ENCODE data around the gene CAST.

Gene CAST

DNA sequence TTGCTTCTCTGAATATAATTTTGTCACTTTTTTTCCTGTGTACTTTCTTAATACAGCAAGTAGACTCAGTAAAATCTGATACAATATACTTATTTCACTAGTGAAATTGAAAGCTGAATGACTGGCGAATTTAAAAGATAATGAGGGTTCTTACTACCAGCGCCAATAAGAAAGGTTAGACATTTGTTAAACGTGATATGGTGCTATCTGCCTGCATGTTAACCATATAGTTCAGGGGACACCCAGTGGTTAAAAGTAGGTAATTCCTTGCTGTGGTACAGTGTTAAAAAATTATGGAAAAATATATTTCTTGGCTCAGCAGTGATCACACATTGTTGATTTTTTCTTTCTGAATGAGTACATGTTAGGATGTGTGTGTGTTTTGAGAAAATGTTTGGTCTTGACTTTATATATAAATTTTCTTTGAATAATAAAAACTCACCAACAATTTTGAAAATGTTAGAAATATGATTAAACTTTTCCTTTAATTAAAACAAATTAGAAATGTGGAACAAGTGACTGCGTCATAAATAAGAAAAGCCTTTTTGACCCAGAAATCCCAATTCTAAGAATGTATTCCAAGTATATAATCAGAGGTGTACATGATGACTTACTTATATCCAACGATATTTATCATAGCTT is 25.8 kb downstream of the CAST start:
- TF ChIP-seq, protein P1, sequence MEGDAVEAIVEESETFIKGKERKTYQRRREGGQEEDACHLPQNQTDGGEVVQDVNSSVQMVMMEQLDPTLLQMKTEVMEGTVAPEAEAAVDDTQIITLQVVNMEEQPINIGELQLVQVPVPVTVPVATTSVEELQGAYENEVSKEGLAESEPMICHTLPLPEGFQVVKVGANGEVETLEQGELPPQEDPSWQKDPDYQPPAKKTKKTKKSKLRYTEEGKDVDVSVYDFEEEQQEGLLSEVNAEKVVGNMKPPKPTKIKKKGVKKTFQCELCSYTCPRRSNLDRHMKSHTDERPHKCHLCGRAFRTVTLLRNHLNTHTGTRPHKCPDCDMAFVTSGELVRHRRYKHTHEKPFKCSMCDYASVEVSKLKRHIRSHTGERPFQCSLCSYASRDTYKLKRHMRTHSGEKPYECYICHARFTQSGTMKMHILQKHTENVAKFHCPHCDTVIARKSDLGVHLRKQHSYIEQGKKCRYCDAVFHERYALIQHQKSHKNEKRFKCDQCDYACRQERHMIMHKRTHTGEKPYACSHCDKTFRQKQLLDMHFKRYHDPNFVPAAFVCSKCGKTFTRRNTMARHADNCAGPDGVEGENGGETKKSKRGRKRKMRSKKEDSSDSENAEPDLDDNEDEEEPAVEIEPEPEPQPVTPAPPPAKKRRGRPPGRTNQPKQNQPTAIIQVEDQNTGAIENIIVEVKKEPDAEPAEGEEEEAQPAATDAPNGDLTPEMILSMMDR (IDR thresholded peaks at IDR 0.05; ENCODE audit: borderline replicate concordance, control extremely low read depth, extremely low read depth, insufficient read depth, missing control alignments), result peak; percentile 26
- peak; percentile 45 for DNase-seq (ENCODE audit: low spot score)
- in situ Hi-C loops (cut with MboI; ENCODE audit: low sequenced_read_pairs, unreplicated experiment), result no loop called here

DNA sequence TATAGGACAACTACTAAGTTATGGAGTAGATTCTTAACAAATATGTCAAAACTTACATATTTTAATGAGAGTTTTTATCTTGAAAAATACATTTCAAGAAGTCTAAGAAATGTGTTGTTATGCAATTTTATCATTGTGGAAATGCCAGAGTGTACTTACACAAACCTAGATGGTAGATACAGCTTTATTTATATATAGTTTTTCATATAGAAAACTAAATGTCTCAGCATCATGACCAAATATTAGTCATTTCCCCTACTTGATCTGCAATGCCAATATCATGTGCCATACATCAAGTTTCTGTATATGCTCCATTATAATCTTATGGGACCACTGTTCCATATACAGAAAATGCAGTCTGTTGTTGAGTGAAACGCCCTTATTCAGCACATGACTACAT is 28.7 kb downstream of the CAST start:
- in situ Hi-C loops (cut with MboI; ENCODE audit: low sequenced_read_pairs, unreplicated experiment), result no loop called here
- DNase-seq (ENCODE audit: low spot score), result no peak
- TF ChIP-seq, protein P1 (IDR thresholded peaks at IDR 0.05; ENCODE audit: borderline replicate concordance, control extremely low read depth, extremely low read depth, insufficient read depth, missing control alignments), result no peak

DNA sequence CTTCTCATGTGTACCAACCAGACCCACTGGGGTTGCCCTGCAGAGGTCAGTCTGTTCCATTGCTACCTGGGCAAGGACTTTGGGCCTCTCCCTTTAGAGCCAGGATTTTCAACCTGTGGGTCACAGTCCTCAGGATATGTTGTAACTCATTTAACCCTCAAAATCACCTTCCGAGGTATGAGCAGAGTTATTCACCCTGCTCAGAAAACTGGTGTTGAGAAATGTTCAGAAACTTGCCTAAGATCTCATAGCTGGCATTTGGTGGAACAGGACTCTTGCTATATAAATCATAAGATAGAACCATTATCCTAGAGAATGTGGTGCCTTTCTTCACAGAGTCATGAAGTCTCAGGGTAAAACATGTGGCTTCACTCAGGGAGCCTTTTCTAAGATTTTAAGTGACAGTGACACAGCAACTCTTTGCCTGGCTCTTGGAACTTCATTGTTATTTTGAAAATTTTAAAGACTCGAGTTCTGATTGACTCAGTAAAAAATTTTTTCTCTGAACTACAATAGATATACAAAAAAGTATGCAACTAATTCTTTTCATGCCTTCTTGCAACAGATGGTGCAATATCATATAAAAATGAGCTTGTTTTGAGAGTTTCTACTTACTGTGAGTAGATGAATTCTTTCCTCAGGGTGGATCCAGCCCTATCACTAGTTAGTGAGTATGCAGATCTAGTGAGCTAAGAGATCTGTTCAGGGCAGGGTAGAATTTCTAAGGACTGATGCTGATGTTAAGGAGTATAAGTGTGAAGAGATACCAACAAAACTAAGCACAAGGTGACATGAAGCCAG is 29.5 kb downstream of the CAST start:
- TF ChIP-seq, protein P1 (IDR thresholded peaks at IDR 0.05; ENCODE audit: borderline replicate concordance, control extremely low read depth, extremely low read depth, insufficient read depth, missing control alignments), result no peak
- in situ Hi-C loops (cut with MboI; ENCODE audit: low sequenced_read_pairs, unreplicated experiment), result no loop called here
- no peak for DNase-seq (ENCODE audit: low spot score)

DNA sequence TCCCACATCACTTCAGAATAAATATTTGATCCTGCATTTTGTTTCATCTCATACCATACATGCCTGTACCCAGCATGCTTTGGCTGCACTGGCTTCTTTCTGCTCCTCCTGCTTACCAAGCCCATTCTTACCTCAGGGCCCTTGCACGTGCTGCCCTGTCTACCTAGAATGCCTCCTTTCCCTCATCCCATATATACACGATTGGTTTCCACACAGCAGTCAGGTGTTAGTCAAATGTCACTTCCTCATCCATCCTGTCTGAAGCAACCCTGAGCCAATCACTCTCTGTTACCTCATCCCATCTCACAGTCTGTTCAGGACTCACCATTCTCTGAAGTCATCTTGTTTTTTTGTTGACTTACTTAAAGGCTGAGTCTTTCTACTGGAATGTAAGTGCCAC is 30.3 kb downstream of the CAST start:
- in situ Hi-C loops (cut with MboI; ENCODE audit: low sequenced_read_pairs, unreplicated experiment), result no loop called here
- no peak for DNase-seq (ENCODE audit: low spot score)
- TF ChIP-seq, protein P1 (IDR thresholded peaks at IDR 0.05; ENCODE audit: borderline replicate concordance, control extremely low read depth, extremely low read depth, insufficient read depth, missing control alignments), result no peak

DNA sequence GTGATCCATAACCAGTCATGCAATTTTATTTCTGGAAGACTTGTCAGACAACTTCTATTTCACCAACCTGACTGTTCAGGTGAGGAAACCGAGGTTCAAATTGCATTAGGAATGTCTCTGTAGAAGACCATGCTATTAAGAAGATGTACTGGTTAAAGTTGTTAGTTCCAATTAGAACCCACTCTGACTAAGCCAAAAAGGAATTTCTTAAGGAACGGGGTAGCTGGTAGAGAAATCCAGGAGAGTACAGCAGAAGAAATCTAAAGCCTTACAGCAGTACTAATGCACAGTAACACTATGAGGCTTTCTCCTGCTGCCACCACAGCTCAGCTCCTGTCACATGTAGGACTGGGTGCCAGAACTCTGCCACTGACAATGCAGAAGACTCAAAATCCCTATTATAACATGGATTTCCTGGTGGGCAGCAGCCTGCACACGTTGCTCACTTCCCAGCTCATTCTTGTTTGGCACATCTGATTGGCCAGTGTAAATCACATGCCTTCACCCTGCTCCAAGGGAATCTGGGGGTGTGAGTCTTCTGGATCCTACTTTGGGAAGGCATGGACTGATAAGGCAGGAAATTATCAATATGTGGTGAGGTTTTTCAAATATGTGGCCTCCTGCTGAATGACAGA is 37.1 kb downstream of the CAST start:
- in situ Hi-C loops (cut with MboI; ENCODE audit: low sequenced_read_pairs, unreplicated experiment), result no loop called here
- TF ChIP-seq, protein P1 (IDR thresholded peaks at IDR 0.05; ENCODE audit: borderline replicate concordance, control extremely low read depth, extremely low read depth, insufficient read depth, missing control alignments), result no peak
- no peak for DNase-seq (ENCODE audit: low spot score)

DNA sequence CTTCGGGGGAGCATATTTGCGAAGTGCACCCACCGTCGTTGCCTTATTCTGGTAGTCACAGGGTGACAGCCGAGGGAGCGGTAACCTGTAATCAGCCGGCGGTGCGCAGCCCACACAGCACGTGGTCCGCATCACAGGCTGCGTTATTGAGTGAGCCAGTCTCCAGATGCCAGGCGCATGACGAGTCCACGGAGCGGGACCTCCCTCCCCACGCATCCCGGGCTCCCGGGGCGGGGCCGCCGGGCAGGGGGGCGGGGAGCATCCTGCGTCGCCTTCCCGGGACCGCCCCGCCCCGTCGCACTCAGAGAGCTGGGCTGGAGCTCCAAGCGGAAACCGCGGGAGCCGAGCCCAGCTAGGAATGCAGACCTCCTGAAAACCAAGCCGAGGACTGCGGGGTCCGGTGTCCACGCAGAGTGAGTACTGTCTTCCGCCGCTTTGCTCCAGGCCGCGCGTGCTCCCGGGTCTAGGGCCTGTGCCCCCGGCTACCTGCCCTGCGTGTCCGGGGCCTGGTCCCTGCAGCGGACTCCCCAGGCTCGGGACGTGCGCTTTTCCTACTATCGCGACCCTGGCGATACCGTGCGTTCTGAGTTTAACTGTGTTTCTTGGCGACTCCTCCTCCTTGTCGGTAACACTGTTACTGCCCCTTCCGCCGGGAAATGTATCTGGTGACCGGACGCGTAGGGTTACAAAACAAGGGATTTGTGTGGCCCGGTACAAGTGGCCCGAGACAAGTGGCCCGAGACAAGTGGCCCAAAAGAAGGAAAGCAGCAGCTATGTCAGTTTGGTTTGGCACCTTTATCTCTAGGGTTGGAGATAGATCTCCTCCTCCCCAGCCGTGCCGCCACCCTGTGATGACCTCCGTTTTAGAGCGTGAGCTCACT is 40.6 kb downstream of the CAST start:
- peak; percentile 77 for DNase-seq (ENCODE audit: low spot score)
- in situ Hi-C loops (cut with MboI; ENCODE audit: low sequenced_read_pairs, unreplicated experiment), result no loop called here
- TF ChIP-seq, protein P1 (IDR thresholded peaks at IDR 0.05; ENCODE audit: borderline replicate concordance, control extremely low read depth, extremely low read depth, insufficient read depth, missing control alignments), result no peak
